ENCODE data around the gene DOCK4. TPM values are rescaled to one million over a fixed set of nuclear protein-coding genes. Genes with fewer than 3 reads are reported as not detected.
A peak's percentile ranks its signal among the peaks of the same experiment; 100 is the strongest.

DOCK4 gene
- total RNA-seq, 4 donors from 2014 or later: 8.2 to 9.0 (median 8.6) TPM

DNA sequence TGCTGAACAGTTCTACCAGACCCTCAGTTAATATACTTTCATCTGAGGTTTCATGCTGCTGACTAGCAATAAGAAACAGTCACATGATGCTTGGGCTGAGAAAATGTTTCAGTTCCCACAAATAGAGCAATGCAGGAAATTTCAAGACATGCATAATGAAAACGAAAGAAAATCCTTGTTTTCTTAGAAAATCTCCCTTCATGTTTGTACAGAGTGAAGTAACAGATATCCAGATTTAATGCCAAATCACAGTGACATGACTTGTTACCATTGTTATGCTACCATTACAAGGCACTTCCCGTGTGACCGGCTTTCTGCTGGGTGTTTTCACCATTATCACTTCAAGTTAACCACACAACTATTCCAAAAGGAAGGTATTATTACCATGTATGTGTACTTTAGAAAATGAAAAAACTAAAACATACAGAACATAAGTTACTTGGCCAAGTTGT is 121.7 kb downstream of the DOCK4 start:
- H3K4me3 ChIP-seq (ENCODE audit: low read depth, poor library complexity, severe bottlenecking): no peak overlapping the region
- TF ChIP-seq, protein P1, sequence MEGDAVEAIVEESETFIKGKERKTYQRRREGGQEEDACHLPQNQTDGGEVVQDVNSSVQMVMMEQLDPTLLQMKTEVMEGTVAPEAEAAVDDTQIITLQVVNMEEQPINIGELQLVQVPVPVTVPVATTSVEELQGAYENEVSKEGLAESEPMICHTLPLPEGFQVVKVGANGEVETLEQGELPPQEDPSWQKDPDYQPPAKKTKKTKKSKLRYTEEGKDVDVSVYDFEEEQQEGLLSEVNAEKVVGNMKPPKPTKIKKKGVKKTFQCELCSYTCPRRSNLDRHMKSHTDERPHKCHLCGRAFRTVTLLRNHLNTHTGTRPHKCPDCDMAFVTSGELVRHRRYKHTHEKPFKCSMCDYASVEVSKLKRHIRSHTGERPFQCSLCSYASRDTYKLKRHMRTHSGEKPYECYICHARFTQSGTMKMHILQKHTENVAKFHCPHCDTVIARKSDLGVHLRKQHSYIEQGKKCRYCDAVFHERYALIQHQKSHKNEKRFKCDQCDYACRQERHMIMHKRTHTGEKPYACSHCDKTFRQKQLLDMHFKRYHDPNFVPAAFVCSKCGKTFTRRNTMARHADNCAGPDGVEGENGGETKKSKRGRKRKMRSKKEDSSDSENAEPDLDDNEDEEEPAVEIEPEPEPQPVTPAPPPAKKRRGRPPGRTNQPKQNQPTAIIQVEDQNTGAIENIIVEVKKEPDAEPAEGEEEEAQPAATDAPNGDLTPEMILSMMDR (IDR thresholded peaks at IDR 0.05): no peak
- no peak for TF ChIP-seq POLR2A (IDR thresholded peaks at IDR 0.05)
- DNase-seq (ENCODE audit: low spot score in 2 of 2): no peak
- WGBS, 2 donors: 45 to 53% methylated on average over 3 of the region's 3 CpGs
- intact Hi-C loops (cut with DNase I; ENCODE audit: low total_unique reads): no loop called here

DNA sequence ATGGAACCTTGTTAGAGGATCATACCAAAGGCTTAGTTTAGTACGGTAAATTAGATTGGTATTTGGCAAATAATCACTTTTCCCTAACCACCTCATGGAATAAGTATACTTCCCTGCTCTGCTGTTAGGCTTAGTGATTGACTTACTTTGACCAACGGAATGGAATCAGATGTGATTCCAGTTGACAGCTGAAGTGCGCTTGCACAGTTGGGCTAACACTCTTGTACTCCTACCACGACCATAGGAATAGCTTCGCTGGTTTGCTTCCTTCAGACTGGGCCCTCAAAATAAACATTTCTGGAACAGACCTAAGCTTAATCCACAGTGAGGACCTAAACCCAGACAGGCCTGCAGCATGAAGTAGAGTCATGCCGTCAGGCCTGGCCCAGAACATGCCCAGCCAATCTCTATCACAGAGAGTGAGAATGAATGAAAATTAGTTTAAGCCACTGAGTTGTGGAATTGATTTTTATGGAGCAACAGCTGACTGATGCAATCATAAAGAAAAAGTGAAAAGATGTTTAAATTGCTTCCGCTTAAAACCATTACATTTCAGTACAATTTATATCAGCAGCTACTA is 122.3 kb downstream of the DOCK4 start:
- WGBS, 2 donors: 92 to 95% methylated on average over 7 of the region's 7 CpGs
- DNase-seq (ENCODE audit: low spot score in 2 of 2): no peak
- intact Hi-C loops (cut with DNase I; ENCODE audit: low total_unique reads): no loop called here
- TF ChIP-seq, protein P1 (IDR thresholded peaks at IDR 0.05): no peak
- TF ChIP-seq POLR2A (IDR thresholded peaks at IDR 0.05): no peak
- H3K4me3 ChIP-seq (ENCODE audit: low read depth, poor library complexity, severe bottlenecking): no peak overlapping the region

DNA sequence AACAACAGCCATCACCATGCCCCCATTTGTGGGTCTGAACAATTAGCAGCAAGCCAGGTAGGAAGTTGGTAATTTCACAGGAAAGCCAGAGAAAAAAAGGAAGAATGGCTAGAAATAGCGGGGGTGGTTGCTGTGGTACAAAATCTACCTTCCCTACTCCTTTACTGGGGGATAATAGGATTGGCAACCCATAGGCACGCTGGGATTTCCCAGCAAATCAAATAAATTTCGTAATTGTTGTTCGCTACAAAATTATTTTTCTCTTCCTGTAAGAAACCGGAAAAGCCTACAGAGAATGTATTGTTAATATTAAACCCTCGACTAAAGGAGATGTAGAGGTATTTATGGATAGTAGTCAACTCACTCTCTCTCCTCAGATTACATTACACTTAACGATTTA is 123.9 kb downstream of the DOCK4 start:
- intact Hi-C loops (cut with DNase I; ENCODE audit: low total_unique reads): no loop called here
- H3K4me3 ChIP-seq (ENCODE audit: low read depth, poor library complexity, severe bottlenecking): no peak overlapping the region
- WGBS, 2 donors: 76 to 82% methylated on average over 7 of the region's 7 CpGs
- TF ChIP-seq, protein P1 (IDR thresholded peaks at IDR 0.05): no peak
- TF ChIP-seq POLR2A (IDR thresholded peaks at IDR 0.05): no peak
- no peak for DNase-seq (ENCODE audit: low spot score in 2 of 2)

DNA sequence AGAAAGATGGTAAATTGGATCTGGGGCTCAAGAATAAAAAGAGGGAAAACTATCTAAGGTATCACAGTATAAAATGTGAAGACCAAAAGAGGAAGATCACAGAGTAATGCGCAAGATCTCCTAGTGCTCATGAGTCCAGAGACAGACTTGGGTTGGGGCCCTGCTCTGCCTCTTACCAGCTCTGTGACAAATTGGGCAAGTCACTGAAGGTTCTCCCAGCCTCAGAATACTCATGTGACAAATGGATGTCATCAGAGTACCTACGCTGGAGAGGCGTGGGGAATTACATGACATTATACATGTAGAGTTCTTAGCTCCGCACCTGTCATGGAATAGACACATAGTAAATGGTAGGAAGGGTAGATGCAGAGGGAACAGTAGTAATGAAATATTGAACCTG is 124.4 kb downstream of the DOCK4 start:
- DNase-seq (ENCODE audit: low spot score in 2 of 2): no peak
- H3K4me3 ChIP-seq (ENCODE audit: low read depth, poor library complexity, severe bottlenecking): no peak overlapping the region
- intact Hi-C loops (cut with DNase I; ENCODE audit: low total_unique reads): no loop called here
- 88% methylated on average over 4 of the region's 4 CpGs for WGBS, 2 donors
- TF ChIP-seq POLR2A (IDR thresholded peaks at IDR 0.05): no peak
- TF ChIP-seq, protein P1 (IDR thresholded peaks at IDR 0.05): no peak

DNA sequence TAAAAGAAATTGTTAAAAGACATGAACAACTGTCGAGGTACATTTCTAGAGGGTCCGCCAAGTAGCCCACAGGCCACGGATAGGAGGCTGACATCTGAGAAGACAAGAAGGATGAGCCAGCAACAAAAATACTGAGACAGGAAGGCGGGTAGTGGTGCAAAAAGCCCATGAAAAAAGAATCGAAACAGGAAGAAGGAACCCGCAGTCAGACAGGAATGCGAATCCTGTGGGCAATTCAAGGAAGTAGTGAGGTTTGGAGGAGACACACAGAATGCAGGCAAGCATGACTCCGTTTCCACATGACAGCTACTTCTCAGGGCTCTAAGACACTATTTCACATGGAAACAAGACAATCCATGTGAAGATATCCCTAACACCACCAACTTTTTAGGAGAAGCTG is 125.2 kb downstream of the DOCK4 start:
- H3K4me3 ChIP-seq (ENCODE audit: low read depth, poor library complexity, severe bottlenecking): no peak overlapping the region

DNA sequence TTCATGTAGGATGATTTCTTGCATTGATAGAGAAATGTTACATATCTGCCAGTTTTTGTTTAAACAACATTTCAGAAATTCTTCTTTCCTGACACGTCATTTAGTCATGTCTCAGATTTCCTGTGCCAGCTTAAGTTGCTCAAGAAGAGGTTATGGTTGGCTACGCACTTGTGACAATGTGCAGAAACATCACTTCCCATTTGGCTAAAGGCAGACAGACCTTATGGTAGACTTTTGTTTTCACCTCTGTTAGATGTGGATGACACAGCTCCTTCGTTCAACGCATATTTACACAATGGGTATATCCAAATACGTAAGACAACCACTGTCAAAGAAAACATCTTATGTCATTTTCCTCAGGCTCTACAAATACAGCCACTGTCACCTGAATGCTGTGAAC is 125.8 kb downstream of the DOCK4 start:
- intact Hi-C loops (cut with DNase I; ENCODE audit: low total_unique reads): no loop called here
- peak in 1 of 2 donors; percentile 59 for DNase-seq (ENCODE audit: low spot score in 2 of 2)
- TF ChIP-seq POLR2A (IDR thresholded peaks at IDR 0.05): no peak
- TF ChIP-seq, protein P1 (IDR thresholded peaks at IDR 0.05): no peak
- H3K4me3 ChIP-seq (ENCODE audit: low read depth, poor library complexity, severe bottlenecking): no peak overlapping the region
- 61 to 66% methylated on average over 5 of the region's 5 CpGs for WGBS, 2 donors

More for the DNA sequence above, 125.2 kb downstream of the DOCK4 start:
- 75 to 78% methylated on average over 8 of the region's 8 CpGs for WGBS, 2 donors
- intact Hi-C loops (cut with DNase I; ENCODE audit: low total_unique reads): no loop called here
- DNase-seq (ENCODE audit: low spot score in 2 of 2): peak in 1 of 2 donors; percentile 27
- TF ChIP-seq POLR2A (IDR thresholded peaks at IDR 0.05): no peak
